Mesothelial cell of epicardium (in vitro differentiated cells): ENCODE measurements around the gene CCNY. TPM values are rescaled to one million over a fixed set of nuclear protein-coding genes. Genes with fewer than 3 reads are reported as not detected.
"Not testable (repeated sequence)": the region's sequence is repeated elsewhere in the genome, so short reads cannot be mapped to it uniquely, and the experiment has no call there.

Experiments used
- DNase-seq, 2 experiments: peaks; one replicate each; pipeline ENCODE4 v3.0.0; 2021; ENCODE audit warnings: low spot score in 2 of 2; ENCODE audit not compliant: unreplicated experiment in 2 of 2
- H3K27ac Mint-ChIP-seq: 2 replicates; pipeline ENCODE4 v1.8.0; 2021; ENCODE audit warnings: mixed read lengths
- H3K27me3 Mint-ChIP-seq: 2 replicates; pipeline ENCODE4 v1.8.0; 2021; ENCODE audit warnings: low read depth, mixed read lengths
- H3K36me3 Mint-ChIP-seq: 2 replicates; pipeline ENCODE4 v1.8.0; 2021; ENCODE audit warnings: mixed read lengths
- H3K4me1 Mint-ChIP-seq: 2 replicates; pipeline ENCODE4 v1.8.0; 2021; ENCODE audit warnings: mixed read lengths
- H3K4me3 Mint-ChIP-seq: 2 replicates; pipeline ENCODE4 v1.8.0; 2021; ENCODE audit warnings: mild to moderate bottlenecking, moderate library complexity, mixed read lengths
- H3K9me3 Mint-ChIP-seq: 2 replicates; pipeline ENCODE4 v1.8.0; 2021; ENCODE audit warnings: mixed read lengths
- total RNA-seq: library from RNA; stranded (reverse); gene quantifications from 3 replicates; pipeline ENCODE4 v1.2.1, GENCODE V29; 2021
- TF ChIP-seq, protein P1 (sequence below): fragments of 200-600 bp; sonication (generic); IDR thresholded peaks from one replicate; pipeline ENCODE4 v1.5.0; 2021; ENCODE audit warnings: antibody characterized with exemption; ENCODE audit not compliant: unreplicated experiment

The CCNY gene
- total RNA-seq, 1 donor from 2014 or later = 75.4 TPM

DNA sequence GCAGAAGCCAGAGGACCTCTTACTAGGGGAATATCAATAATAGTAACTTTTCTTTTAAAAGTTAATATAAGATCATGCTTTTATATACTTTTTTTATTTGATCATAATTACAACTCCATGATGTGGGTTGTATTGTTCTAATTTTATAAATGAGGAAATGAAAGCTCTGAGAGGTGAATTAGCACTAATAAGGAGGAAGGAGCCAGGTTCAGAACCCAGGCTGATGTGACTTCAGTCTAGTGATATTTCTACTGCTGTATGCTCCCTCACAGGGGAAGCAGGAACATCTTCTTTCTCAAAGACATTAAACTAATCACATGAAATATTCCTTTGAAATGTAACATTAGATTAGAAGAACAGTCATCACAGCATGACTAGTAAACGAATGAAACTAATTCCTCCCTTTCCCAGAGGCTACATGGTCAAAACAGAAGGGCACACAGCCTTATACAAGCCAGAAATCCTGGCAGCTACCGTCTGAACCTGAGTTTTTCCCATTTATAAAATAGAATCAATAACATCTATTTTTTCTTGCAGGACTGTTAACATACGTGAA lies 187.4 kb downstream of the CCNY start:
- Mint-ChIP-seq H3K4me3 (no peak overlapping the region), H3K36me3 (peaks cover 2% of the 10 kb centered on the region), H3K27ac (no peak overlapping the region), H3K9me3 (no peaks in the 10 kb centered on the region), H3K27me3 (no peaks in the 10 kb centered on the region), H3K4me1 (no peaks in the 10 kb centered on the region)
- TF ChIP-seq, protein P1, sequence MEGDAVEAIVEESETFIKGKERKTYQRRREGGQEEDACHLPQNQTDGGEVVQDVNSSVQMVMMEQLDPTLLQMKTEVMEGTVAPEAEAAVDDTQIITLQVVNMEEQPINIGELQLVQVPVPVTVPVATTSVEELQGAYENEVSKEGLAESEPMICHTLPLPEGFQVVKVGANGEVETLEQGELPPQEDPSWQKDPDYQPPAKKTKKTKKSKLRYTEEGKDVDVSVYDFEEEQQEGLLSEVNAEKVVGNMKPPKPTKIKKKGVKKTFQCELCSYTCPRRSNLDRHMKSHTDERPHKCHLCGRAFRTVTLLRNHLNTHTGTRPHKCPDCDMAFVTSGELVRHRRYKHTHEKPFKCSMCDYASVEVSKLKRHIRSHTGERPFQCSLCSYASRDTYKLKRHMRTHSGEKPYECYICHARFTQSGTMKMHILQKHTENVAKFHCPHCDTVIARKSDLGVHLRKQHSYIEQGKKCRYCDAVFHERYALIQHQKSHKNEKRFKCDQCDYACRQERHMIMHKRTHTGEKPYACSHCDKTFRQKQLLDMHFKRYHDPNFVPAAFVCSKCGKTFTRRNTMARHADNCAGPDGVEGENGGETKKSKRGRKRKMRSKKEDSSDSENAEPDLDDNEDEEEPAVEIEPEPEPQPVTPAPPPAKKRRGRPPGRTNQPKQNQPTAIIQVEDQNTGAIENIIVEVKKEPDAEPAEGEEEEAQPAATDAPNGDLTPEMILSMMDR = no peak
- DNase-seq = no peak

DNA sequence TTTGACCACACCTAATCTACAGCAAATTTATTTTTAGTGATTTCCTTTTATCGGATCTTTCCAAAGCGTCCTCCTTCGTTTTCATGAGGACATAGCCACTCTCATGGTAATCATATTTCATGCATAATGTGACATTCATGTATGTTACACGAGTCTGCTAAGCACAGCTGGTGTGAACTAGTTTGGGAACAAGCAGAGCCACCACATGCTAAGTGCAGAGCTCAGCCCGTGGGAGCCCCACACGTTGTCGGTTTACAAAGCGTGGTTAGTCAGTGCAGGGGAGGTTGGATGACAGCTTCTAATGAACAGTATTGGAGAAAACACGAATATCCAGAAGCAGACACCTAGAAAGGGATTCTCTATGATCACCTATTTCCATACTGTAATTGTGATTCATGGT lies 190.4 kb downstream of the CCNY start:
- Mint-ChIP-seq H3K4me1 (no peaks in the 10 kb centered on the region), H3K9me3 (no peaks in the 10 kb centered on the region), H3K4me3 (no peak overlapping the region), H3K27me3 (no peaks in the 10 kb centered on the region), H3K36me3 (peaks cover 16% of the 10 kb centered on the region), H3K27ac (no peak overlapping the region)
- TF ChIP-seq, protein P1 = no peak
- no peak for DNase-seq

DNA sequence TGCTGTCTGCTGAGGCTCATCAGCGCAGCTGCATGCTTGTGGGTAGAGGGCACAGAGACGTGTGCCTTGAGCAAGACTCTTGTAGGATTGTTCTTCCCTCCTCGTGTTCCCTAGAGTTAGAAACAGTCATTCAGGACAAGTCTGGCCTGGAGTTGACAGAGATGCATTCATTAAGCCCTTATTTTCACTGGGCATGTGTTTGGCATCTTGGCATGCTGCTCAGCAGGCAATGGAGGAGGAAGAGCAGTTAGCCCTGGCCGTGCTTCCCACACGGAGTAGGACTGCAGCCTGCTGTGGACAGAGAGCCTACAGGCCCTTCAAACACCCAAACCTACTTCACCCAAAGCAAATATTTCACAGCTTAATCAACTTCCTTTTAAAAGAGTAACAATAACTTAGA lies 195.8 kb downstream of the CCNY start:
- TF ChIP-seq, protein P1 = no peak
- H3K4me3 Mint-ChIP-seq = no peak overlapping the region
- H3K4me1 Mint-ChIP-seq = no peaks in the 10 kb centered on the region
- no peaks in the 10 kb centered on the region for H3K27me3 Mint-ChIP-seq
- H3K36me3 Mint-ChIP-seq = peaks cover 61% of the 10 kb centered on the region
- H3K9me3 Mint-ChIP-seq = peaks cover 21% of the 10 kb centered on the region
- DNase-seq = no peak
- H3K27ac Mint-ChIP-seq = no peak overlapping the region

DNA sequence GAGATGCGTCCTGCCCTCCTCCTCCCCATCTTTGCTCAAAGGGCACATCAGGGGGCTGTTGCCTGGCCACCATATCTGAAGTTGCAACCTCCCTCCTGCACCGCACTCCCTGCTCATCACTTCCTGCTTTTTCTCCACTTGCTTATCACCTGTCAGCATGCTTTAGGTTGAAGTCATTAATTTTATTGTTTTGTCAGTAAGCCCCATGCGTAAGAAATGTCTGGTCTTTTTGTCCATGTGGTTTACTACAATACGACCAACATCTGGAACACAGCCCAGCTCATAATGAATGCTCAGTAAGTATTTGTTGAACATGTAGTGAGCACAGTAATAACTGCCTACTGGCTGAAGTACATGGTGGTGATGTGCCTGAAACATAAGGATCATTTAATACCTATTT lies 197.3 kb downstream of the CCNY start:
- Mint-ChIP-seq H3K9me3 (peaks cover 31% of the 10 kb centered on the region), H3K4me1 (no peaks in the 10 kb centered on the region), H3K36me3 (peaks cover 72% of the 10 kb centered on the region), H3K27ac (no peak overlapping the region), H3K4me3 (no peak overlapping the region), H3K27me3 (no peaks in the 10 kb centered on the region)
- TF ChIP-seq, protein P1 = no peak
- DNase-seq = no peak

DNA sequence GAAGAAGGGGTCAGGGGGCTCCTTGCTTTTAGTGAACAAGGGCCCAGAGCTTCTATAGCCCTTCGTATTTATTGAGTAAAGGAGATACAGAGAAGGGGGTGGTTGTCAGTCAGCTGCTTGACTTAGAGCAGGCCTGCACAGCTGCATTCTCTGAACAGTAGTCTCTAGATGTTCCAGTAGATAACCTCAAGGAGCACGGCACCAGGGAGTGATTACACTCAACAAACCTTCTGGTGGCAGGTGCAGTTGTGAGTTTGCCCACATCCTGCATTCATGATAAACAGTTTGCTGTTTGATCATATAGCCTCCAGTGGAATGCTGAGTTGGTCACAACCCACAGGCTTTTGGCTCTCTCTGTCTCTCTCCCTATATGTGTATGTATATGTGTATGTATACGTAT lies 198.8 kb downstream of the CCNY start:
- Mint-ChIP-seq H3K9me3 (peaks cover 35% of the 10 kb centered on the region), H3K4me1 (no peaks in the 10 kb centered on the region), H3K36me3 (peaks cover 79% of the 10 kb centered on the region), H3K27ac (no peak overlapping the region), H3K4me3 (no peak overlapping the region), H3K27me3 (no peaks in the 10 kb centered on the region)
- TF ChIP-seq, protein P1 = no peak
- no peak for DNase-seq

DNA sequence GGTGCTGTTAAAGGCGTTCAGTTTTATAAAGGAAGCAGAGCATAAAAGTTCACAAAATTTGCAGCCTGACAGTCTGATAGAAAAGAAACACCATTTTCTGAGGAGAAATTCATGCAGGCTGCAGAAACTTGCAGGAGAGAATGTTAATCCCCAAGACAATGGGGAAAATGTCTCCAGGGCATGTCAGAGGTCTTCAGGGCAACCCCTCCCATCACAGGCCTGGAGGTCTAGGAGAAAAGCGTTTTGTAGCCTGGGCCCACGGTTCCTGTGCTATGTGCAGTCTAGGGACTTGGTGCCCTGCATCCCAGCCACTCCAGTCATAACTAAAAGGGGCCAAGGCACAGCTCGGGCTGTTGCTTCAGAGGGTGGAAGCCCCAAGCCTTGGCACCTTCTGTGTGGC lies 200.5 kb downstream of the CCNY start:
- Mint-ChIP-seq H3K27ac (no peak overlapping the region), H3K36me3 (peaks cover 80% of the 10 kb centered on the region), H3K4me3 (no peak overlapping the region), H3K27me3 (no peaks in the 10 kb centered on the region), H3K4me1 (no peaks in the 10 kb centered on the region), H3K9me3 (peaks cover 38% of the 10 kb centered on the region)
- TF ChIP-seq, protein P1 = no peak
- no peak for DNase-seq

DNA sequence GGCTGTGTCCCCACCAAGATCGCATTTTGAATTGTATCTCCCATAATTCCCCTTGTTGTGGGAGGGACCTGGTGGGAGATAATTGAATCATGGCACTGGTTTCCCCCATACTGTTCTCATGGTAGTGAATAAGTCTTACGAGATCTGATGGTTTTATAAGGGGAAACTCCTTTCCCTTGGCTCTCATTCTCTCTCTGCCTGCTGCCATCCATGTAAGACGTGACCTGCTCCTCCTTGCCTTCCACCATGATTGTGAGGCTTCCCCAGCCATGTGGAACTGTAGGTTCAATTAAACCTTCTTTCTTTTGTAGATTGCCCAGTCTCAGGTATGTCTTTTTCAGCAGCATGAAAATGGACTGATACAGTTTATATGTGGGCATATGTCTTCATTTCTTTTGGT lies 201.6 kb downstream of the CCNY start:
- not testable (repeated sequence) for H3K4me3 Mint-ChIP-seq, DNase-seq, H3K4me1 Mint-ChIP-seq, H3K27me3 Mint-ChIP-seq, H3K27ac Mint-ChIP-seq
- Mint-ChIP-seq H3K36me3 (peaks cover 78% of the 10 kb centered on the region), H3K9me3 (peaks cover 38% of the 10 kb centered on the region)
